Panc1 (cell line): ENCODE measurements around the gene ZFHX3. TPM values are rescaled to one million over a fixed set of nuclear protein-coding genes. Genes with fewer than 3 reads are reported as not detected.
"Not testable (repeated sequence)": the region's sequence is repeated elsewhere in the genome, so short reads cannot be mapped to it uniquely, and the experiment has no call there.

Source experiments
- ATAC-seq: fragments of 200-7000 bp; cut with Tn5 transposase; 2 replicates; pipeline ENCODE4 v1.9.1; 2020; ENCODE audit warnings: mild to moderate bottlenecking, moderate library complexity
- BruUV-seq: library from RNA; stranded (reverse); fragments of 400-500 nt; replicated peaks from 2 replicates; lab custom pipeline; 2021; lab: Mats Ljungman, UMichigan
- CTCF ChIA-PET: fragments of 300-600 bp; sonication (Branson Sonifier 250); formaldehyde crosslinking; loops from one replicate; lab custom pipeline; 2022; ENCODE audit warnings: antibody characterized with exemption; lab: Charles Lee
- POLR2A ChIA-PET: fragments of 300-600 bp; sonication (Branson Sonifier 250); formaldehyde crosslinking; loops from one replicate; lab custom pipeline; 2022; ENCODE audit warnings: antibody characterized with exemption; lab: Charles Lee
- DNase-seq: peaks from one replicate; pipeline ENCODE4 v3.0.0-alpha.2; 2010; ENCODE audit warnings: low read depth, low spot score
- H3K27ac ChIP-seq: 2 replicates; pipeline ENCODE4 v1.5.1; 2011; ENCODE audit warnings: mild to moderate bottlenecking, low read length, inconsistent platforms
- H3K27me3 ChIP-seq: fragments of 200-500 bp; sonication (Bioruptor generic); 2 replicates; pipeline ENCODE4 v1.6.0; 2014; ENCODE audit warnings: low read length, inconsistent platforms; ENCODE audit not compliant: control insufficient read depth, insufficient read depth
- H3K36me3 ChIP-seq: fragments of 200-500 bp; sonication (Bioruptor generic); 2 replicates; pipeline ENCODE4 v1.5.1; 2014; ENCODE audit warnings: inconsistent platforms, mild to moderate bottlenecking, low read length, moderate library complexity; ENCODE audit not compliant: control insufficient read depth, insufficient read depth
- H3K4me1 ChIP-seq: 2 replicates; pipeline ENCODE4 v1.5.1; 2011; ENCODE audit warnings: inconsistent platforms, mild to moderate bottlenecking, low read length, moderate library complexity; ENCODE audit not compliant: control insufficient read depth, insufficient read depth
- H3K4me3 ChIP-seq, 2 experiments: 2 replicates each; pipeline ENCODE4 v1.5.1; 2011 to 2012; ENCODE audit warnings: low read depth in 2 of 2, low read length in 2 of 2, mild to moderate bottlenecking in 2 of 2, inconsistent platforms in 1 of 2, moderate library complexity in 1 of 2
- H3K9me3 ChIP-seq: fragments of 200-500 bp; sonication (Bioruptor generic); 2 replicates; pipeline ENCODE4 v1.5.1; 2014; ENCODE audit warnings: low read depth, mild to moderate bottlenecking, inconsistent platforms, low read length, moderate library complexity; ENCODE audit not compliant: control insufficient read depth, insufficient read depth
- CTCF ChIP-seq: fragments of 450-650 bp; IDR thresholded peaks from 2 replicates; pipeline ENCODE4 v1.5.1; 2017; ENCODE audit warnings: mild to moderate bottlenecking
- POLR2AphosphoS5 ChIP-seq: IDR thresholded peaks from 2 replicates; pipeline ENCODE4 v1.6.1; 2012; ENCODE audit warnings: mild to moderate bottlenecking, low read depth, low read length, moderate library complexity
- REST ChIP-seq, 2 experiments: IDR thresholded peaks; 2 replicates each; pipeline ENCODE4 v1.6.1; 2011 to 2012; ENCODE audit warnings: low read depth in 2 of 2, control low read depth in 1 of 2, low read length in 1 of 2, mild to moderate bottlenecking in 1 of 2, moderate library complexity in 1 of 2; ENCODE audit not compliant: insufficient read depth in 1 of 2
- SIN3A ChIP-seq: IDR thresholded peaks from 2 replicates; pipeline ENCODE4 v1.6.1; 2012; ENCODE audit warnings: low read depth, mild to moderate bottlenecking, low read length, moderate library complexity, borderline replicate concordance; ENCODE audit not compliant: insufficient read depth
- TCF7L2 ChIP-seq: IDR thresholded peaks from 2 replicates; pipeline ENCODE4 v1.6.1; 2011; ENCODE audit warnings: mild to moderate bottlenecking, low read depth, low read length, inconsistent platforms
- in situ Hi-C: cut with HindIII; loops from 2 replicates; pipeline ENCODE4 v1.10.0; 2016; ENCODE audit warnings: low sequenced_read_pairs, low pct_unique_long_range_greater_than_20kb
- intact Hi-C: fragments of 100-400 bp; cut with micrococcal nuclease; formaldehyde crosslinking; loops from one replicate; pipeline ENCODE4 v1.10.0; 2022; ENCODE audit not compliant: unreplicated experiment
- total RNA-seq: library from RNA; stranded (reverse); gene quantifications from one replicate; pipeline ENCODE4 v1.2.1, GENCODE V29; 2021; ENCODE audit not compliant: unreplicated experiment

The ZFHX3 gene
- total RNA-seq, 1 experiment from 2014 or later = 7.1 TPM

- Histone ChIP-seq H3K4me1 (peaks cover 22% of the 10 kb centered on the region), H3K9me3 (no peaks in the 10 kb centered on the region), H3K27me3 (no peaks in the 10 kb centered on the region), H3K36me3 (no peaks in the 10 kb centered on the region), H3K4me3 (no peak overlapping the region), H3K27ac (no peak overlapping the region)
- intact Hi-C loops (no loop called here), in situ Hi-C loops (no loop called here)
- TF ChIP-seq TCF7L2 (no peak), POLR2AphosphoS5 (no peak), CTCF (no peak), REST (IDR thresholded peaks at IDR 0.05; ENCODE audit: insufficient read depth in 1 of 2, low read depth in 2 of 2, low read length in 1 of 2) (no peak), SIN3A (no peak)
- no peak for DNase-seq
- BruUV-seq = no TSS peak
- POLR2A ChIA-PET = no interaction called here
- CTCF ChIA-PET = no interaction called here
- no peak for ATAC-seq
These were observed 51.5 kb downstream of the ZFHX3 start for GRCh38 chr16:72996291-72997062.

GRCh38 chr16:72995882-72996270, 52.1 kb downstream of the ZFHX3 start:
- H3K4me1 ChIP-seq = peaks cover 22% of the 10 kb centered on the region
- H3K27ac ChIP-seq, H3K36me3 ChIP-seq, H3K27me3 ChIP-seq, DNase-seq, H3K9me3 ChIP-seq, intact Hi-C loops, POLR2A ChIA-PET, ATAC-seq, in situ Hi-C loops, BruUV-seq, H3K4me3 ChIP-seq: not testable (repeated sequence)
- CTCF ChIA-PET = interaction anchor here (0.5 kb wide), 1 partner anchor 75 kb away, joined by 7 read pairs; no protein-coding TSS in a partner anchor
